Neuronal stem cell (in vitro differentiated cells): ENCODE results near the gene RMND5B.

ENCODE experiments used
- DNase-seq: peaks from one replicate; pipeline ENCODE4 v3.0.0-alpha.2; 2013; ENCODE audit warnings: low spot score
- H2AFZ ChIP-seq: one replicate; pipeline ENCODE4 v1.6.1; 2013; ENCODE audit warnings: mild to moderate bottlenecking, low read length, inconsistent platforms
- H2AK5ac ChIP-seq: 2 replicates; pipeline ENCODE4 v1.6.1; 2013; ENCODE audit warnings: low read depth, mild to moderate bottlenecking, inconsistent platforms, low read length, moderate library complexity, mixed read lengths
- H2BK120ac ChIP-seq: 2 replicates; pipeline ENCODE4 v1.6.1; 2013; ENCODE audit warnings: low read depth, mild to moderate bottlenecking, inconsistent platforms, low read length, moderate library complexity, mixed read lengths
- H2BK12ac ChIP-seq: one replicate; pipeline ENCODE4 v1.6.1; 2013; ENCODE audit warnings: low read length, inconsistent platforms
- H2BK15ac ChIP-seq: 2 replicates; pipeline ENCODE4 v1.6.1; 2013; ENCODE audit warnings: mild to moderate bottlenecking, low read length, inconsistent platforms, mixed read lengths
- H2BK5ac ChIP-seq: one replicate; pipeline ENCODE4 v1.6.1; 2013; ENCODE audit warnings: inconsistent platforms, mild to moderate bottlenecking, low read length, moderate library complexity
- H3K14ac ChIP-seq: one replicate; pipeline ENCODE4 v1.6.1; 2013; ENCODE audit warnings: low read length, inconsistent platforms
- H3K18ac ChIP-seq: 2 replicates; pipeline ENCODE4 v1.6.1; 2013; ENCODE audit warnings: low read length, inconsistent platforms
- H3K23ac ChIP-seq: 2 replicates; pipeline ENCODE4 v1.6.1; 2013; ENCODE audit warnings: low read depth, mild to moderate bottlenecking, mixed read lengths, low read length, inconsistent platforms; ENCODE audit not compliant: poor library complexity
- H3K27ac ChIP-seq: replicated peaks from 3 replicates; pipeline ENCODE4 v1.5.1; 2013; ENCODE audit warnings: low read length, inconsistent platforms
- H3K27me3 ChIP-seq, 3 experiments: 2 replicates each; pipeline ENCODE4 v1.6.1; 2013; ENCODE audit warnings: low read length in 3 of 3, mild to moderate bottlenecking in 2 of 3, inconsistent platforms in 1 of 3, low read depth in 1 of 3, mixed read lengths in 1 of 3, moderate library complexity in 1 of 3; ENCODE audit not compliant: control insufficient read depth in 3 of 3, insufficient read depth in 3 of 3
- H3K36me3 ChIP-seq, 2 donors: replicated peaks in 1 of 2; 2 replicates each; pipeline ENCODE4 v1.6.1; 2013; ENCODE audit warnings: low read length in 2 of 2; ENCODE audit not compliant: control insufficient read depth in 2 of 2, insufficient read depth in 2 of 2
- H3K4ac ChIP-seq: 2 replicates; pipeline ENCODE4 v1.6.1; 2013; ENCODE audit warnings: inconsistent platforms, mild to moderate bottlenecking, low read length, moderate library complexity
- H3K4me1 ChIP-seq, 2 donors: 1 replicate in 1 of 2; 2 replicates in 1 of 2; pipeline ENCODE4 v1.6.1; 2013; ENCODE audit warnings: low read length in 2 of 2, low read depth in 1 of 2; ENCODE audit not compliant: control insufficient read depth in 2 of 2, insufficient read depth in 1 of 2
- H3K4me2 ChIP-seq: one replicate; pipeline ENCODE4 v1.6.1; 2013; ENCODE audit warnings: mild to moderate bottlenecking, low read length, inconsistent platforms; ENCODE audit not compliant: insufficient read depth, poor library complexity, severe bottlenecking
- H3K4me3 ChIP-seq, 2 donors: 2 replicates each; pipeline ENCODE4 v1.5.1; 2013; ENCODE audit warnings: low read length in 2 of 2, mild to moderate bottlenecking in 2 of 2, inconsistent platforms in 1 of 2, moderate library complexity in 1 of 2
- H3K79me1 ChIP-seq: one replicate; pipeline ENCODE4 v1.6.1; 2013; ENCODE audit warnings: low read depth, mild to moderate bottlenecking, inconsistent platforms, low read length, moderate library complexity
- H3K9ac ChIP-seq: one replicate; pipeline ENCODE4 v1.6.1; 2013; ENCODE audit warnings: mild to moderate bottlenecking, low read depth, low read length, inconsistent platforms; ENCODE audit not compliant: poor library complexity
- H3K9me3 ChIP-seq, 2 donors: replicated peaks in 1 of 2; 2 replicates each; pipeline versions ENCODE3 to v1.6.1; 2013; ENCODE audit warnings: low read length in 2 of 2, mild to moderate bottlenecking in 2 of 2, inconsistent platforms in 1 of 2, low read depth in 1 of 2, mixed read lengths in 1 of 2, moderate library complexity in 1 of 2; ENCODE audit not compliant: control insufficient read depth in 2 of 2, insufficient read depth in 1 of 2
- H4K8ac ChIP-seq: one replicate; pipeline ENCODE4 v1.6.1; 2013; ENCODE audit warnings: low read depth, mild to moderate bottlenecking, inconsistent platforms, low read length, moderate library complexity
- H4K91ac ChIP-seq: one replicate; pipeline ENCODE4 v1.6.1; 2013; ENCODE audit warnings: low read length, low read depth, mild to moderate bottlenecking, inconsistent platforms; ENCODE audit not compliant: poor library complexity
- WGBS, 2 donors: extraction: QIAGEN DNeasy Blood & Tissue Kit; methylation state at CpG; one replicate each; pipeline ENCODE4 v1.1.7; 2013; ENCODE audit warnings: missing lambda C conversion rate in 2 of 2, mixed read lengths in 1 of 2; ENCODE audit not compliant: insufficient read length in 2 of 2, insufficient replicate concordance in 1 of 2; ENCODE audit errors: extremely low coverage in 2 of 2; 5-methylcytosine and 5-hydroxymethylcytosine counted together

RMND5B gene

GRCh38 chr5:178136990-178137389, 6.2 kb downstream of the RMND5B start:
- Histone ChIP-seq H3K27ac (no peak overlapping the region), H2BK5ac (no peak overlapping the region), H3K79me1 (no peaks in the 10 kb centered on the region), H4K91ac (no peak overlapping the region), H2BK15ac (no peak overlapping the region), H3K9me3 (no peaks in the 10 kb centered on the region), H3K4ac (no peak overlapping the region), H3K4me3 (peak overlapping the region in 1 of 2 donors; percentile 61), H2BK120ac (no peak overlapping the region), H2BK12ac (no peak overlapping the region), H4K8ac (no peak overlapping the region), H3K27me3 (no peaks in the 10 kb centered on the region), H2AFZ (no peak overlapping the region), H3K4me2 (no peak overlapping the region), H3K18ac (no peak overlapping the region), H3K9ac (no peak overlapping the region), H3K36me3 (peaks cover 16 to 77% of the 10 kb centered on the region in 2 donors), H3K14ac (no peak overlapping the region), H2AK5ac (no peak overlapping the region), H3K4me1 (no peaks in the 10 kb centered on the region), H3K23ac (peak overlapping the region; percentile 60)
- no peak for DNase-seq
- no CpG with 5 or more reads among the region's 10 CpGs for whole genome bisulfite sequencing, 2 donors

- H3K27me3 ChIP-seq: no peaks in the 10 kb centered on the region
- H3K4me2 ChIP-seq: no peak overlapping the region
- H3K27ac ChIP-seq: no peak overlapping the region
- peak overlapping the region in 1 of 2 donors; percentile 62 for H3K4me3 ChIP-seq
- H3K9ac ChIP-seq: peak overlapping the region; percentile 65
- H3K23ac ChIP-seq: no peak overlapping the region
- H4K91ac ChIP-seq: peak overlapping the region; percentile 83
- DNase-seq: no peak
- H2AK5ac ChIP-seq: no peak overlapping the region
- H2BK120ac ChIP-seq: no peak overlapping the region
- no peak overlapping the region for H4K8ac ChIP-seq
- WGBS, 2 donors: no CpG with 5 or more reads among the region's 12 CpGs
- H3K4ac ChIP-seq: no peak overlapping the region
- H2BK15ac ChIP-seq: no peak overlapping the region
- no peak overlapping the region for H3K18ac ChIP-seq
- H2BK12ac ChIP-seq: no peak overlapping the region
- no peaks in the 10 kb centered on the region for H3K4me1 ChIP-seq
- H2BK5ac ChIP-seq: no peak overlapping the region
- no peak overlapping the region for H3K14ac ChIP-seq
- H3K79me1 ChIP-seq: no peaks in the 10 kb centered on the region
- no peaks in the 10 kb centered on the region for H3K9me3 ChIP-seq
- peaks cover 20 to 87% of the 10 kb centered on the region in 2 donors for H3K36me3 ChIP-seq
- H2AFZ ChIP-seq: no peak overlapping the region
These were observed 7.2 kb downstream of the RMND5B start for GRCh38 chr5:178137991-178138390.

GRCh38 chr5:178141550-178141949, 10.7 kb downstream of the RMND5B start:
- Histone ChIP-seq H2BK12ac (no peak overlapping the region), H3K18ac (no peak overlapping the region), H3K27ac (no peak overlapping the region), H3K79me1 (peaks cover 2% of the 10 kb centered on the region), H3K4me3 (no peak overlapping the region), H3K27me3 (no peaks in the 10 kb centered on the region), H4K91ac (no peak overlapping the region), H2BK15ac (no peak overlapping the region), H2AK5ac (no peak overlapping the region), H2BK5ac (no peak overlapping the region), H3K4ac (no peak overlapping the region), H2BK120ac (no peak overlapping the region), H3K23ac (no peak overlapping the region), H3K9ac (no peak overlapping the region), H3K36me3 (peaks cover 32 to 92% of the 10 kb centered on the region in 2 donors), H3K14ac (no peak overlapping the region), H3K9me3 (no peaks in the 10 kb centered on the region), H3K4me2 (no peak overlapping the region), H4K8ac (no peak overlapping the region), H3K4me1 (no peaks in the 10 kb centered on the region), H2AFZ (no peak overlapping the region)
- no peak for DNase-seq
- no CpG with 5 or more reads among the region's 4 CpGs for WGBS, 2 donors

- no peak for DNase-seq
- H3K18ac ChIP-seq: no peak overlapping the region
- H3K23ac ChIP-seq: no peak overlapping the region
- H2AK5ac ChIP-seq: no peak overlapping the region
- no peak overlapping the region for H3K4me3 ChIP-seq
- no CpG with 5 or more reads among the region's 20 CpGs for WGBS, 2 donors
- H4K8ac ChIP-seq: no peak overlapping the region
- no peak overlapping the region for H2BK15ac ChIP-seq
- H2AFZ ChIP-seq: no peak overlapping the region
- no peak overlapping the region for H4K91ac ChIP-seq
- H3K9ac ChIP-seq: no peak overlapping the region
- H3K4me1 ChIP-seq: no peaks in the 10 kb centered on the region
- H2BK12ac ChIP-seq: no peak overlapping the region
- H2BK5ac ChIP-seq: no peak overlapping the region
- H3K4ac ChIP-seq: no peak overlapping the region
- H3K27me3 ChIP-seq: no peaks in the 10 kb centered on the region
- H3K14ac ChIP-seq: no peak overlapping the region
- peaks cover 38 to 94% of the 10 kb centered on the region in 2 donors for H3K36me3 ChIP-seq
- H3K27ac ChIP-seq: no peak overlapping the region
- no peak overlapping the region for H3K4me2 ChIP-seq
- no peak overlapping the region for H2BK120ac ChIP-seq
- H3K9me3 ChIP-seq: no peaks in the 10 kb centered on the region
- peaks cover 5% of the 10 kb centered on the region for H3K79me1 ChIP-seq
These were observed 11.8 kb downstream of the RMND5B start for GRCh38 chr5:178142642-178143041.
